Measurements from ENCODE around the gene ARMC9. TPM values are rescaled to one million over a fixed set of nuclear protein-coding genes. Genes with fewer than 3 reads are reported as not detected.
"Not testable (repeated sequence)": the region's sequence is repeated elsewhere in the genome, so short reads cannot be mapped to it uniquely, and the experiment has no call there.

Gene ARMC9
- total RNA-seq, 2 donors from 2014 or later, result 31.6 to 61.9 TPM

DNA sequence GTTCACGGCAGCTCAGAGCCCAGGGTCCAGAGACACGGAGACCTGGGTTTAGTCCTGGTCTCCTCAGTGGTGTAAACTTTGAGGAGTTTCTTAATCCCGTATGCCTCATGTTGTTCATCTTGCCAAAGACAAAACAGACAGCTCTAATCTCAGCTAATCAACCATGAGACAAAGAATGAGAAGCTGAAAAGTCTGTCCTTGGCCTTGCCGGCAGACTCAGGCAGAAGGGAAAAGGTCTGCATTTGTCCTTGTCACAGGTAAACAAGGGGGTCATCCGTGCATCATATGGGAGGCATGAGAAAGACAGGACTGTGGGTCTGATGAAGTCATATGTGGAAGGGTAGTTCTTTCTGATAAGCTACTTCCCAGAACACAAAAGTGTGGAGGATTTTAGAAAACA lies 1.8 kb upstream of the ARMC9 start:
- intact Hi-C loops (cut with DNase I), result no loop called here
- no peak for DNase-seq (ENCODE audit: low spot score)

DNA sequence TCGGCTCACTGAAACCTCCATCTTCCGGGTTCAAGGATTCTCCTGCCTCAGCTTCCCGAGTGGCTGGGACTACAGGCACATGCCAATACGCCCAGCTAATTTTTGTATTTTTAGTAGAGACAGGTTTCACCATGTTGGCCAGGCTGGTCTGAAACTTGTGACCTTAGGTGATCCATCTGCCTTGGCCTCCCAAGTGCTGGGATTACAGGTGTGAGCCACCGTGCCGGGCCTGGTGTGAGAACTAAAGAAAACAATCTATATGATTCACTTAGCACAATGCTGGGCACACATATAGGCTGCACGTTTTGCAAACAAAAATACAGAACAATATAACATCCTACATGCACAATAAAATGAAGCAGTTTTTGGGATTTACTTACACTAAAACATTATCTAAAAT lies 1.2 kb upstream of the ARMC9 start:
- intact Hi-C loops (cut with DNase I); DNase-seq (ENCODE audit: low spot score): not testable (repeated sequence)

DNA sequence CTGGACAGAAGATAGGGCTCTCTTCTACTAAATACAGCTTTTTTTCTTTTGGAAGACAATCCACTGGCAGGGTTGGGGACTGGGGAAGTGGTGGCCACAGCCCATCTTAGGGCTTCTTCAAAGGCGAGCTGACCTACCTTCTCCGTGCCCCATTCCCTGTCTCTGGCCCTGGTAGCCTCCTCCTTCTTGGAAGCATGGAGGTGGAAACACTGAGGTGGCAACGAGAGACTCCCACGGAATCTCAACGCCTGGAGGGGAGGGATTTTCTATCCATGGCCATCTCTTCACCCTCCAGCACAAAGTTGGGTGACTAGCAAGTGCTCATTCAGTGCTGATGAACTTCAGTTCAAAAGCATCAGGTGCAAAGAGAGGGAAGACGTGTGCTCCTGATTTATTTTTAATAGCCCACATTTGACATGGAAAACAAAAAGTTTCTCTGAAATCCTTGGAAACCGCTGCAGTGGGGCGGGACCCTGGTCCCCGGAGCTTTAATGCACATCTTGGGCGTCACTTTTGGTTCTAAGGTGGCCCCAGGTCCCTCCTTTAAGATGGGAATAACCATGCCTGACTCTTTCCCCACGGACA lies 633 bp upstream of the ARMC9 start:
- intact Hi-C loops (cut with DNase I), result no loop called here
- no peak for DNase-seq (ENCODE audit: low spot score)

DNA sequence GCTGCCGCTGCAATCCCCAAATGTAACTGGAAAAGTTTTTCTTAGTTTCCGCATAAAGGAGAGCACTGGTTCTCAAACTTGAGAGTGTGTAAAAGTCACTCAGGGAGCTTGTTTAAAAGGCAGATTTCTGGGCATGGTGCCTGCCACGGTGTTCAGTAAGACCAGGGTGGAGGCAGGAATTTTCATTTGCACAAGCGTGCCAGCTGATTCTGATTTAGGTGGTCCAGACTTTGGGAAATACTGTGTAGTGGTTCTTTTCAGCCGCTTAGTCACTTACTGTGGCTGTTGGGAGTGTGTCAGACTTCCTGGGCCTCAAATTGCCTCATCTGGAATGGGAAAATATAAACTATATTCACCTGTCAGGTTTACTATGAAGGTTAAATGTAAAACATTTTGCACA lies 788 bp downstream of the ARMC9 start:
- no peak for DNase-seq (ENCODE audit: low spot score)
- intact Hi-C loops (cut with DNase I), result no loop called here

DNA sequence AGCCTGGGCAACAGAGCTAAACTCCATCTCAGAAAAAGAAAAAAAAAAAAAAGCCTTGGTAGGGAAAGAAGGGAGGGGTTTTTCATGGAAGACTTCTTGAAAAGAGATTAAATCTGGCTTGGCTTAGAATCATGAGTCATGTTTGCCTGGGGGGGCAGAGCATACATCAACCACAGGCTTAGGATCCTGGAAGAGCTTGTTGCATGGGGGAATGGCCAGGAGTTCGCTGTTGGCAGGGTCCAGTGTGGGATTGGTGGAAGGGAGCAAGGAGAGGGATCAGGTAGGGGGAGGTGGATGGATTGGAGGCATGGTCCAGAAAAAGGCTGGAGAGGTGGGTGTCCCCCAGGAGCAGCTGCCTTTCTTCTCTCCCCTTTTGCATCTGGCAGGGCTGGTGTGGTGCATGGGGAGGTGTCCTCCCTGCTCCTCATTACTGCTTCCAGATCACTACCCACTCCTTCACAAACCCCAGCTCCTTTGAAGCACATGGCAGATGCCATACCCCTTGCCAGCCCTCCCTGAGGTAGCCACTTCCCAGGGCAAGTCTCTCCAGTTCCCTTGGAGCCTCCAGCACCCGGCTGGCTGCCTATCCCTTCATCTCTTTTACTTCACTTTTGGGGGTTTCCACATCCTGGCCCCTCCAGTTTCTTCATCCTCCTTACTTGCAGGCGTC lies 2.5 kb downstream of the ARMC9 start:
- intact Hi-C loops (cut with DNase I), result no loop called here

DNA sequence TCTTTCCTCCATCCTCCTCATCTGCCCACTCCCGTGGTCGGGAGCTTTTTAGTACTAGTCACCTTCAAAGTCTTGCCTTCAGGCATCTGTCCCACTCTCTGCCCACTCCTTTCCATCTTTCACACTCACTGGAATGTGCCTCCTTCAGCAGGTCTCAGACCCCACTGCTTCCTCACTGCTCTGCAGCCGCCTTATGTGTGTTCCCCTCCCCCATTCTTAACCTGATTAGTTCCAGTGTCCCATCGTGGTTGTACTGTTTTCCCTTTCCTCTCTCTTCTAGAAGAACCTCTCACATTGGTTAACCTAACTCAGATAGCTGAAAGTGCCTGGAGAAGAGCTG lies 3.0 kb downstream of the ARMC9 start:
- intact Hi-C loops (cut with DNase I), result no loop called here
- no peak for DNase-seq (ENCODE audit: low spot score)

More for the DNA sequence above, 2.5 kb downstream of the ARMC9 start:
- no peak for DNase-seq (ENCODE audit: low spot score)

DNA sequence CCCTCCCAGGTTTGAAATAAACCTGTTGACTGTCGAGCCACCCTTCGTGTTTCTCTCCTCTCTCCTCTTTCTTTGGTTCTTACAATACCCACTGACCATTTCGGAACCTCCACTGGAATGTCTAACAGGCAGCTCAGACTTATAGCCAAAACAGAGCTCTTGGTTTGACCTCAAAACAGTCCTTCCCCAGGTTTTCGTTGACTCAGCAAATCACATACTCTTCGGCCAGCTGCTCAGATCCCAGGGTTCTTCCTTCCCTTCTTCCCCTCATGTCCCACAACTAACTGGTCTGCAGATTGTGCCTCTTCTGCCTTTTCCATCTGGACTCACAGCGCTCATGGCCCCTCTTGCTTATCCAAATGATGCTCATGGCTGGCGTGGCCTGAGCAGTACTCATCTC lies 4.7 kb downstream of the ARMC9 start:
- DNase-seq (ENCODE audit: low spot score), result no peak
- intact Hi-C loops (cut with DNase I), result no loop called here

DNA sequence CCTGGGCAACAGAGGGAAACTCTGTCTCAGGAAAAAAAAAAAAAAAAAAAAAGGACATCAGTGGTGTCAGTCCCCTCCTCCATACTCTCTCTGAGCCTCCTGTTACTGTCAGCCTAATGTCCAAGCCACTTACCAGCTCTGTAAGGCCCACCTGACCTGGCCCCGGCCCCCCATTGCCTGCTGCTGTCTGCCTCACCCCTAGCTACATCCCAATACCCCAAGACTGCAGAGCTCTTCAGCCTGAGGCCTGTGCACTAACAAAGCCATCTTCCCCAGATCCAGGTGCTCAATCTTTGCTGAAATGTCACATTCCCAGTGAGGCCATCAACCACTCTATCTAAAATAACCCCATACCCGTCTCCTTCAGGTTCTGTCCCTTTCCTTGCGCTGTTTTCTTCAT lies 5.7 kb downstream of the ARMC9 start:
- intact Hi-C loops (cut with DNase I), result no loop called here
- no peak for DNase-seq (ENCODE audit: low spot score)

DNA sequence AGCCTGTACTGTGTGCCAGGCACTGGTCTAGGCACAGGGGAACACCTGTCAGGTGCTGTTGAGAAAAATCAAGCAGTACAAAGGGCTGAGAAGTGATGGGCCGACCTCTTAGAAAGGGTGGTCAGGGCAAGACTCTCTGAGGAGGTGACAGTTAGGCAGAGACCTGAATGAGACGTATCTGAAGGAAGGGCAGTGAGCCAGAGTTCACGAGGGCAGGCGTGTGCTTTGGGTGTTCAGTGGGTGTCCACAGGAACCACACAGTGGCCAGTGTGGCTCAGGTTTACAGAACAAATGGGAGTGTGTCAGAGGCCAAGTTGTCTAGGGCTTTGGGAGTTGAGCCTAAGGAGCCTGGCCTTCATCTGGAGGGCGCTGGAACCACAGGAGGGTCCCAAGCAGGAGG lies 6.2 kb downstream of the ARMC9 start:
- DNase-seq (ENCODE audit: low spot score), result no peak
- intact Hi-C loops (cut with DNase I), result no loop called here

DNA sequence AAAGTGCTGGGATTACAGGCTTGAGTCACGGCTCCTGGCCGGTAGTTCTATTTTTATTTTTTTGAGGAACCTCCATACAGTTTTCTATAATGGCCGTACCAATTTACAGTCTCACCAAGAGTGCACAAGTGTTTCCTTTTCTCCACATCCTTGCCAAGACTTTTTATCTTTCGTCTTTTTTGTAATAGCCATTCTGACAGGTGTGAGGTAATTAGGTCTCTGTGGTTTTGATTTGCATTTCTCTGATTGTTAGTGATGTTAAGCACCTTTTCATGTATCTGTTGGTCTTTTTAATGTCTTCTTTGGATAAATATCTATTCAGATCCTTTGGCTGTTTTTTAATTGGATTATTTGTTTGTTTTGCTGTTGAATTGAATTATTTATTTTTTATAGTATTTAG lies 9.3 kb downstream of the ARMC9 start:
- intact Hi-C loops (cut with DNase I), result no loop called here
- DNase-seq (ENCODE audit: low spot score), result no peak

DNA sequence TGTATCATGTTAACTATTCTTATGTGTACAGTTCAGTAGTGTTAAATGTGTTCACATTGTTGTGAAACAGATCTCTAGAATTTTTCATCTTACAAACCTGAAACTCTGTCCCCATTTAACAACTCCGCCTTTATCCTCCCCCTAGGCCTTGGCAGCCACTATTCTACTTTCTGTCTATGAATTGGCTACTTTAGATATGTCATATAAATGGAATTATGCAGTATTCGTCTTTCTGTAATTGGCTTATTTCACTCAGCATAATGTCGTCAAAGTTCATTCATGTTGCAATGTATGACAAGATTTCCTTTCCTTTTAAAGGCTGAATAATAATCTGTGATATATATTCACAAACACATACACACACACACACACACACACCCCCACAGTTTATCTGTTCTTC lies 12.4 kb downstream of the ARMC9 start:
- no peak for DNase-seq (ENCODE audit: low spot score)
- intact Hi-C loops (cut with DNase I), result no loop called here

DNA sequence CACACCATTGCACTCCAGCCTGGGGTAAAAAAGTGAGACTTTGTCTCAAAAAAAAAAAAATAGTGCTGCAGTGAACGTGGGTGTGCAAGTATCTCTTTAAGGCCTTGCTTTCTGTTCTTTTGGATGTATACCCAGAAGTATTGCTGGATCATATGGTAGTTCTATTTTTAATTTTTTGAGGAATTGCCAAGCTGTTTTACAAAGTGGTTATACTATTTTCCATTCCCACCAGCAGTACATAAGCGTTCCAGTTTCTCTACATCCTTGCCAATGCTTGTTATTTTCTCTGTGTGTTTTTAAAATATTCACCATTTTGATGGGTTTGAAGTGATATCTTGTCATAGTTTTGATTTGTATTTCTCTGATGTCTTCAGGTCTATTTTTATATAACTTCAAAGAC lies 13.1 kb downstream of the ARMC9 start:
- intact Hi-C loops (cut with DNase I), result no loop called here
- no peak for DNase-seq (ENCODE audit: low spot score)

DNA sequence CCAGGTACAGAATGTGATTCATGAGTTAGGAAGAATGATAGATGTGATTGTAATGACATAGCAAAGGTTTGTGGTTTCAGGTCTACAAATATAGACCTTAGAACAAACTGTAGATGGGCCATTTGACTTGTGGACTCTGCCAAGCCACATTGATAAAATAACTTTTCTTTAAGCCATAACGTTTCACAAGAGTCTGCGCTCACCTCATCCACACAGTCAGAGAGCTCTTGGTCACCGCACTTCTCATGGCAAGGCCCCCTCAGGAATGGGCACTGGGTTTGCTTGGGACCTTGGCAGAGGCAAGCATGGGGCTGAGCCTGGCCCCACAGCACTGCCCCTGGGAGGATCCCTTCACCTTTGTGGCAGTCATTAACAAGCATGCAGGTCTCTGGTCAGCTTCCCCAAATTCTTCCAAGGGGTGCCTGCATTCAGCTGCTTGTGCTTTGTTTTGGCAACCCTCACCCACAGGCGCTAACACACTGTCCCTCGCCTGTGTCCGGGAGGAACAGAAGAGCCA lies 14.0 kb downstream of the ARMC9 start:
- intact Hi-C loops (cut with DNase I), result no loop called here
- no peak for DNase-seq (ENCODE audit: low spot score)

DNA sequence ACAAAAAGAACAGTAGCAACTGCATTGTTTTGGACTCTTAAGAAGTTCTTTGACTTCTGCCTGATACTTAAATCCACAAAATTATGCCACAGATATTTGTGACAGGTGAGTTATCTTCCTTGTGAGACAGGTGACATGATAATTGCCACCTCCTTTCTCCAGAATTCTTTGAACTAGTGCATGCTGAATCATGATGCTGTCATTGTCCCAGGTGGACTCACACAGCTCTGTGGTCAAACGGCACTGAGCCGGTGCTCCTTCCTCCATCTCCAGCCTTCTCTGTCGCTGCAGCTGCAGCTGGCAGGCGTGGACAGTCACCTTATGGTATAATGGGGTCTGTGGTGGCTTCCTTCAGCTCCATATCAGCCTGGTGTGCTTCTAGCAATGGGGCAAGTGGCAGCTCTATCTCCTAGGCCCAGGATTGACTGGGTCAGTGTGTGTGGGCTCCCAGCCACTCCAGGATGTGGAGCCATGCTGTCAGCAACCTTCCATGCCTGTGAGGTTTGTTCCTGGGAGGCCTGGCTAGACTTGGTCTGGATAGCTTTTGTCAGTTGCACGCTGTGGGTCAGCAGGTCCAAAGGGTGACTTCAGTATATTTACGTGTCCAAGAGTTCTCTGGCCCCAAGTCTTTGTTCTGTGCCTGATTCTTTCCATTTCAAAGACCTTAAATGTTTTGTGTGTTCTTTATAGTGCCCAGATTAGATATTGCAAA lies 15.7 kb downstream of the ARMC9 start:
- intact Hi-C loops (cut with DNase I), result no loop called here
- DNase-seq (ENCODE audit: low spot score), result no peak

DNA sequence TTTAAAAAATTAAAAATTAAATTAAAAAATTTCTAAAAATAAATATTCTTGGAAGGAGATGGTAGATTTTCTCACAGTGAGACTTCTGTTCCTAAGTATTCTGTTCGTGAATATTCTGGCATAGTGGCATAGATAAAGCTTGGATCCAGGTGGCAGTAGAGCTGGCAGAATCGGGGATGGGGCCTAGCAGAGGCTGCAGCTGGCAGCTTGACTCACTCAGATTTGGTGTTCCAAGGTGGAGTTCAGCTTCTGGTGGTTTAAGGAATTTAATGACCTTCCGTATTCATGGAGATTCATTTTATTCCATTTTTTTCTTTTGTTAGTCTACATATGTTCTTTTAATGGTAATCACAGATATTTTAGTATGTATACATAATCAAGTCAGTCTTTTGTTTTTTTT lies 19.9 kb downstream of the ARMC9 start:
- DNase-seq (ENCODE audit: low spot score), result no peak
- intact Hi-C loops (cut with DNase I), result no loop called here

DNA sequence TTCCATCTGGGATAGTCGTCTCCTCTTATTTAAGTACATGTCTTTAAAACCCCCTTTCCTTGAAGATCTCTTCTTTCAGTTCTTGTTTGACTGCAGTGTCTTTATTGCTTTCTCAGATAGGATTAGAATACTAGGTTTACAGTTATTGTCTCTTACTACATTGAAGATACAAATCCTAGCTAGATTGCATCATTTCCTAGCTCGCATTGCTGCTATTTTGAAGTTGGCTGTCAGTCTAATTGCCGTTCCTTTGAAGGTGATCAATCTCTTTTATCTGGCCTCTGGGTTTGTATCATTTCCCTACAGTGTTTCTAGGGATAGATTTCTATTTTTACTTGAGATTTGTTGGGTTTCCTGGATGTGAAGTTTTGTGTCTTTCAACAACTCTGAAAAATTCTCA lies 20.9 kb downstream of the ARMC9 start:
- intact Hi-C loops (cut with DNase I), result no loop called here
- DNase-seq (ENCODE audit: low spot score), result no peak

DNA sequence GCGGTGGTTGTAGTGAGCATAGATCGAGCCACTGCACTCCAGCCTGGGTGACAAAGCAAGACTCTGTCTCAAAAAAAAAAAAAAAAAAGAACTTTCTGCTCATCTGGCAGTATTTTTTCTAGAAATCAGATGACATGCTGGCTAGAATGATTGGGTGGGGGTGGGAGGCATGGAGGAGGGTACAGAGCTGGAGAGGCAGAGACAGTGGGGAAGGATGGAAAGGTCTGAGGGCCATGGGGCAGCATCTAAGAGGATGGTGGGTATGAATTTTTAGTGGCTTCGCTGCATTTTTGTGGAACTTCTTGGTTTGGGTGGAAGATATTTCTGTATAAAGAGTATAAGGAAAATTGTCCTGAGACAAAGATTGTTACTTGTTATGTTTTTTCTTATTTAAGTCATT lies 23.3 kb downstream of the ARMC9 start:
- intact Hi-C loops (cut with DNase I), result no loop called here
- DNase-seq (ENCODE audit: low spot score), result no peak

DNA sequence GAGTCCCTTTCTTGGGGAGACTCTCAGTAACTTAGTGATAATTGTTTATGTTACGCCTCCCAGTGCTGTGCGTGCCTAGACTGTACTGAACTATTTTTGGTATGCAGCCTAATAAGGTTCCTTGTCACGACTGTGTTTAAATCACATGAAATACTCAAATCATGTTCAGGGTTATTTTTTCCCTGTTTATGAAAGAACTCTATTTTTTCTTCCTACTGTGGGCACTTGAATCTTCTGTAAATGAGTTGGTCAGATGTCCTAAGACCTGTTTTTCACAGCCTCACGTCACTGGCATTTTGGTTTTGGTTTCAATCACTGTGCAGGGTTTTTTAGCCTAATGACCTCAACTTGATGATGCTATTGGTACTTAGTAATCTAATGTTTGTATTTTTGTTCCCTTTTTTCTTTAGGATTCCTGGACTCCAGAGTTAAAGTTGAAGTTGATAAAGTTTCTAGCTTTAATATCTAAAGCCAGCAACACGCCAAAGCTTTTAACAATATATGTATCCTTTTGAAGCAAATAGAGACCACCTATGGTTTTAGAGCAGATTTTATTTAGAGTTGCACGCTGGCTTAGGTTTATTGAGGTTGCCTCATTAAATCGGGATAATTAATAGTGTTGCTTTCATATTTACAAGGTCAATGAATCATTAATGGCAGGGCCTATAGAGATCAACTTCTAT lies 24.0 kb downstream of the ARMC9 start:
- intact Hi-C loops (cut with DNase I), result no loop called here
- DNase-seq (ENCODE audit: low spot score), result no peak

DNA sequence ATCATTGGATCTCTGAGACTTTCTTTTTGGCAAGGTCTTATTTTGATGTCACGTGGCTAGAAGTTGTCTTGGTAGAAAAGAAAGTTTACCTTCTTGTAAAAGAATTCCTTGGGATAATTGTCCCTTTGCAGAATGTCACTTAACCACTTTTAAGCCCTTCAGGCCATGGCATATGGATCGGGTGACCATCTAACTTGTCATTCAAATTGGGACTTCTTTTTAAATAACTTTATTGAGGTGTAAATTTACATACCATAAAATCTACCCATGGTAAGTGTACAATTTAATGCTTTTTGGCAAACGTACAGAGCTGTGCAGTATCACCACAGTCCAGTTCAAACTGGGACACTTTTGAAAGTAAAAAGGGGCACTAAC lies 24.6 kb downstream of the ARMC9 start:
- intact Hi-C loops (cut with DNase I), result no loop called here

DNA sequence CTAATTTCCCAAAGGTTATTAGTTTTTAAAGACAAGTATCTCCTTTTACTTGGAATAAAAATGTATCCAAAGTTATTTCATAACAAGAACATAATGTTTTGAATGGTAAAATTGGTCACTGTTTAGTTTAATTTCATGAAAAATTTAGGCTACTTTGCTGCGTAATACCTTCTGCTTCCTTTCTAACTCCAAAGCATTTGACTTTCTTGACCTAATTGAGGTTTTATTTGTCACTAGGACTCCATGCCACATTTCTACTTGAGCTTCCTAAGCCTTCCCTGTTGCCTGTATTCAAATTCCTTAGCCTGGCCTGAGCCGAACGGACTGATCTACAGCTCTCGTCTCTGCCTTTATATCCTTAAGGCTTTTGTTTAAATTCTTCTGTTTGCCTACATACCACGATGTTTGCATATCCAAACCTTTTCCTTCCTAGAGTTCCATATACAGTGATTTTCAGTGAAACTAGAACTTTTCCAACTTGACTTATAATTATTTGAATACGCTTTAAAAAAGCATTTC lies 25.1 kb downstream of the ARMC9 start:
- no peak for DNase-seq (ENCODE audit: low spot score)
- intact Hi-C loops (cut with DNase I), result no loop called here

More for the DNA sequence above, 24.6 kb downstream of the ARMC9 start:
- DNase-seq (ENCODE audit: low spot score), result no peak
